HG03095 (cell line): ENCODE data around the gene MAPK7.

Experiments used
- ATAC-seq: cut with Tn5 transposase; IDR thresholded peaks from one replicate; pipeline ENCODE4 v1.9.1; 2021; ENCODE audit warnings: moderate library complexity; ENCODE audit not compliant: unreplicated experiment

The MAPK7 gene

GRCh38 chr17:19378416-19379360 lies at the start of gene MAPK7:
Gene MAPK7, plus strand, starts transcription at chr17:19378498. Its CDS starts 403 bp downstream, at chr17:19378901.
- peak; percentile 6 for ATAC-seq

GRCh38 chr17:19329136-19329535 lies 49.2 kb upstream of the MAPK7 start:
- ATAC-seq, result no peak

- no peak for ATAC-seq
Observed at GRCh38 chr17:19329839-19330238, 48.5 kb upstream of the MAPK7 start.

- no peak for ATAC-seq
Observed at GRCh38 chr17:19330271-19330670, 48.0 kb upstream of the MAPK7 start.

DNA sequence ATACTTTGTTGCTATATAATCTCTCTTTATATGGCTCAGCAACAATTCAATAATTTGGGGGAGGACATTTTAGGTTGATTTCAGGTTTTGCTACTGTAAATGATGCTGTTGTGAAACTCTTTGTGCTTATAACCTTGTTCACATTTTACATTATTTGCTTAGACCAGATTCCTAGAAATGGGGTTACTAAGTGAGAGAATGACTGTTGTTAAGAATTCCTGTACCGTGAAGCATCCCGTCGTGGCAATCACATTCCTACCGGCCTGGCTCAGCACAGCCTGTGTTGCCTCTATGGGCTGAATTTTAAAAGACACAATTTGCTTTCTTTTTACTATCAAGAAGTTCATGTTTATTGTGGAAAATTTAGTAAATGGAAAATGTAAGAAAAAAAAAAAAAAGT lies 47.2 kb upstream of the MAPK7 start:
- no peak for ATAC-seq

DNA sequence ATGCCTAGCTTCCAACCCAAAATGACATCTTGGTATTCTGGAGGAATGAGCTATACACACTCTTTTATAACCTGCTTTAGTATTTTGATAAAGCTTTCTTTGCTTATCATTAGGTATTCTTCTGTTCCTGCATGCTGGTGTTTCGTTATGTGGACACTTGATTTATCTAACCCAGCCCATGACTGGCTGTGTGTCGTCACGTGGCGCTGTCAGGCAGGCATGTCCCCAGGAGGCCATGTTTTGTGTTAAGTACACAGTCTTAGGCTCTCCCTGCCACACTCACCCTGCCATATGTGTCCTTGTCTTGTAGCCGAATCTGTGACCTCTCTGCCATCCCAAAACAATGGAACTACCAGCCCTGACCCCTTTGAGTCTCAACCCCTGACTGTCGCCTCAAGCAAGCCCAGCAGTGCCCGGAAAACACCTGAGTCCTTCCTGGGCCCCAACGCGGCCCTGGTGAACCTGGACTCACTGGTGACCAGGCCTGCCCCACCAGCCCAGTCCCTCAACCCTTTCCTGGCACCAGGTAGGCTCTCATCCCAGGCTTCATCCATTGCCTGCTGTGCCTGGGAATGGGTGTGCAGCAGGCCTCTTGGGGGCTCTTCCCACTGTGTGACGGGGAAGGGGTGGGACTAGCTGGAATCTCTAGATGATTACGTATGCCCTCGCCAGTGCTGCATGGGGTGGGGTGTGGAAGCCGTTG lies 46.6 kb upstream of the MAPK7 start:
- no peak for ATAC-seq

GRCh38 chr17:19332371-19333131 lies 45.7 kb upstream of the MAPK7 start:
- ATAC-seq, result no peak

DNA sequence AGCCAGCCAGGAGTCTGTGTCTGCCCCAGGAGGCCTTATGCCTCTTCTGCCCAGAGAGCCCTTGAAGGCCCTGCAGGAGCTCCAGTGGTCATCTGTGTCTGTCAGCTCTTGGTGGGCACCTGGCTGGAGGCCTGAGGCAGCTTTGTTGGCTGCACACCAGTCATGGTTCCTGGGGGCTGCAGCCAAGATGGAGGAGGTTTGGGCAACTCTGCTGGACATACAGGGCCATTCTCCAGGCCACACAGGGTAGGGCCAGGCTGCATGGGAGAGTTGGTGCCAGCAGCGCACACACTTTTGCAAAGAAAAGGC lies 45.2 kb upstream of the MAPK7 start:
- no peak for ATAC-seq

DNA sequence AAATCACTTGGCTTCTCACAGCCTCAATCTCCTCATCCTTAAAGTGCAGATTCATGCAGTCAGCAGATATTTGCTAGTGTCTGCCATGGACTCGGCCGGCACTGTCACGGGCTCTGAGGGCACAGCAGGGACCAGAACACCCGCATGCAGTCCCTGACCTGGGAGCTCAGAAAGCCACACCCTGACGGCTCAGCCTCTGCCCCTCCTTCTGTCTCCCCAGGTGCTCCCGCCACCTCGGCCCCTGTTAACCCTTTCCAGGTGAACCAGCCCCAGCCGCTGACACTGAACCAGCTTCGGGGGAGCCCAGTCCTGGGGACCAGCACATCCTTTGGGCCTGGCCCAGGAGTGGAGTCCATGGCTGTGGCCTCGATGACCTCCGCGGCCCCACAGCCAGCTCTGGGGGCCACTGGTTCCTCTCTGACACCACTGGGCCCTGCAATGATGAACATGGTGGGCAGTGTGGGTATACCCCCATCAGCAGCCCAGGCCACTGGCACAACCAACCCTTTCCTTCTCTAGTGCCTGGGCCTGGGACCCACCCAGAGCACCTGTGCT lies 44.5 kb upstream of the MAPK7 start:
- ATAC-seq, result no peak

DNA sequence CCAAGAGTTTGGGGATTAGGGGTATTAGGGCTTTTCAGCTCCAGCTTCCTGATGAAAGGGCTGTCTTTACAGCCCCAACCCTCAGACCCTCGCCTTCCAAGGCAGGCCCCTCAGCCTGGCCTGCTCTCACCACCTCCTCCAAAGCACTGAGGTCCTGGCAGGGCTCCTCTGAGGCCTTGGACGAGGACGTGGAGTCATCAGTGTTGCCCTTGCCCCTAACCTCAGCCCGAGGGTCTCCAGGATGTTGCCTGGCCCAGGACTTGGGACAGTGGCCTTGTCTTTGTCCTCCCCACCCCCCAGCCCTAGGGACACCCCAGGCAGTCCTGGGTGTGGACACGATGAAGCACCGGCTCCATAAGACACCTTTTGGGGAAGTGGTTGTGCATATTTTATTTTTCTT lies 44.0 kb upstream of the MAPK7 start:
- no peak for ATAC-seq

- ATAC-seq, result no peak
Observed at GRCh38 chr17:19335951-19336631, 42.2 kb upstream of the MAPK7 start.

DNA sequence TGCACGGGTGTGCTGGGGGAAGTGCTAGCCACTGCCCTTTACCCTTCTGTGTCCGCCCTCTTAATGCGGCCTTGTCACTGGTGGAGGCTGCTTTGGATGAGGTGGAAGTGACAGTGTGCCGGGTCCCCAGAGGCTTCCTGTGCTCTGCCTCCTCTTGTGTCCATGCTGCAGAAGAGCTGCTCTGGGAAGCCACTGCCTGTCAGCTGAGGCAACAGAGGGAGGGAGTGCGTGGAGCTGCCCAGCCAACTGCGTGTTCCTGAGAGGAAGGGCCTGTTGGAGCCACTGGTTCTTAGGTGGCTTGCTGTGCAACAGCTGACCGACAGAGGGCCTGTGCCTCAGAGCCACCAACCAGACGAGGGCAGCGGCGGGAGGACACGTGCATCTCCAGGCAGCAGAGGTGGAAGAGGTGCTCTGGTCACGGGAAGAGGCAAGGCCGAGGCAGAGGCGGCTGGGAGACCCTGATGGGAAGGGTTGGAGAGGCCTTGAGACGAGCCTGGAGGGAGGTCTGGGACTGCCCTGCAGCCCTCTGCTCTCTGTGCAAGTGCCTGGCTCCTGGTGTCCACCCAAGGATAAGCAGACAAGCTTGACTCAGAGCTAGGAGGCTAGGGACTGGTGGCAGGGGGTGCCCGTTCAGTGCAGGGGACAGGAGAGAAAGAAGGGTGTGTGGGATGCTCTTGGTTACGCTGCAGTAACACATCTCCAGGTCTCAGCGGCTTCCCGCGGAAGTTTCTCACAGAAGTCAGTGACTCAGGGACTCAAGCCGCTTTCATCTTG lies 41.2 kb upstream of the MAPK7 start:
- ATAC-seq, result no peak

GRCh38 chr17:19337712-19338023 lies 40.6 kb upstream of the MAPK7 start:
- no peak for ATAC-seq

DNA sequence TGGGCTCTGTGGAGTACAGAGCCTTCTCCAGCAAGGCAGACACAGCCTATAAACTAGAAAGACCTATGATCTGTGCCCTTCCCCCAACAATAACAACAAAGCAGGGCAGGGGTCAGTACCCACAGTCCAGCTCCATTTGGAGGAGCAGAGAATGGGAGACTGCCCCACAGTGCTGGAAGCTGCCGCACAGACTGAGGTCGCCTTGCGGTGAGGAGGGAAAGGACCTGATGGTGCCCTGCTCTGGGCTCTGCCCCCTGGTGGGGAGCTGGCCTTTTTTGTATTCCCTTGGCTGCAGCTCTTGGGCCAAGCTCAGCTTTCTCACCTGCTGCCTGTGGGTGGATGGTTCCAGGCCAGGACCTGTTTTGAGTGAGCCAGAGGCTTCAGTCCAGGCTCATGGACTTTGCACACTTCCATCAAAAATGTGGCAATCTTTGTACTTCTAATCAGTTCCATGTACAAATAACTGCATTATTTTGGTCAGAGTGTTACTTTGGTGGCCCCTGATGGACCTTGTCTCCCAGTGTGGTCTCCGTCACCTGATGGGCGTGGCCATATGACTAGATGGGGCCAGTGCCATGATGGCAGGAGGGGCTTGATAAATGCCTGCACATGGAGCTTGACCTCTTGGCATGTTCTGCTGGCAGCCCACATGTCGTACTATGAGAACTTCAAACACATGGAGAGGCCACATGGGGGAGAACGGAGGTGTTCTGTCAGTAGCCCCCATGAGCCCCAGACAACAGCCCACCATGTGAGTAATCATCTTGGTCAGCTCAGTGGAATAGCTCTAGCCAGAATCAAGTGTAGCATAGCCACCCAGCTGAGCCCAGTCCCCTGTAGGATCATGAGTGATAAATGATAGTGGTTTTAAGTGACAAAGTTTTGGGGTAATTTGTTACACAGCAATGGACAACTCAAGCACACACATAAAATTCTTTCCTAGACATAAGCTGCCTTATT lies 40.0 kb upstream of the MAPK7 start:
- no peak for ATAC-seq

DNA sequence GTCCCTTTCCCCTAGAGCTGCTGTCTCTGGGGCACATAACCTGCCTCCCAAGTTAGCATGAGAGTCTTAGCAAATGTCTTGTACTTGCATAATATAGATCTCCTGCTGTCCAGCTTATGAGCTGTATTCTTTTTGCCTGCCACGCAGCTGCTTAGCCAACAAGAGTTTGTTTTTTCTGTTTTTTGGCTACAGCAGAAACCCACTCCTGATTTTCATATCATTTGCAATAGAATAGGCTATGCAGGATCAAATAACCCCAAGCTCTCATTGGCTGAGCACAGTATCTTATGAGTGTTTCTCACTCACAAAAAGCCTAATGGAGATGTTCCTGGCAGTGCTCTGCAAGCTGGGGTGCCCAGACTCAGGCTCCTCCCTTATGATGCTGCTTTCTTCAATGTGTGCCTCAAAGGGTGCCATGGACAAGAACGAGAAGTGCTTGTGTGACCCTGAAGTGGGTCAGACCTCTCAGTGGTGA lies 38.9 kb upstream of the MAPK7 start:
- ATAC-seq, result no peak

- no peak for ATAC-seq
Observed at GRCh38 chr17:19341211-19341631, 37.1 kb upstream of the MAPK7 start.

DNA sequence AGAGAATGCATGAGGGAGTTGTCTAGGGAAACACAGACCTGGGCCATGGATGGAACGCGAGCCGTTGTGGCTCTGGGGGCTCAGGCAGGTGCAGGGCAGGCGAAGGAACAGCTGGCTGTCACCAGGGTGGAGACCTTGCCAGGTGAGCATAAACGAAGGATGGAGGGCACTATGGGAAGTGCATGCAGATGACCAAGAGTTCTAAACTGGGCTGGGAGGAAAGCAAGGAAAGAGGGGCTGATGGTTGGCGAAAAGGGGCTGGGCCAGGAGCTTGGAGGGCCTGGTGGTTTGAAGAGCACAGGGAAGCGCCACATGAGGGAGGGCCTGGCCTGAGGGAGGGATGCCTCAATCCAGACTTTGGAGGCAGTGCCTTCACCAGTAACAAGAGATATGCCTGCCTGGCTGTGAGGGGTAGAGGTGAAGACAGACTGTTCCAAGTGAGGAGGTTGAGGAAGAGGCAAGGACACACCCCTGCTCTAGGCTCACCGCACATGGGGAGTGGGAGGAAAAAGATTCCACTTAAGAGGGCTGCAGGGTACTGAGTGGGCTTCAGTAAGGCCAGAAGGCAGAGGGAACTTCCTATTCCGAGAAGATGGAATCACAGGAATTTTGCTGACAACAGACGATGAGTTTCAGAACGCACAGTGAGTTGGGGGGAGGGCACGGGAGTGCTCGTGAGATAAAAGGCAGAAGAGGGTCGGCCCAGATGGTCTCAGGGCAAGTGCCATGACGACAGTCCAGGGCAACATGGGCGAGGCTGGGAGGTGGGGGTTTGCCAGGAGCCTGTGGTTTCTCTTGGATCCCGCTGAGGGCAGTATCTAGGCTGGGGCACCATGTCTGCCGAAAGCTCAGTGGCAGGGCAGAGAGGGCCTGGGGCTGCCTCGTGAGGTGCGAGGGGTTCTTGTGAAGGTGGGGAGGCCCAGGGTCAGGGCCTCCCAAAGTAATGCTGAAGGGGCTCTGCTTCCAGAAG lies 36.4 kb upstream of the MAPK7 start:
- ATAC-seq, result no peak
